T-helper 1 cell (primary cell): Measurements from ENCODE around the gene PPFIBP2.

Experiments
- DNase-seq, 5 donors: peaks; one replicate each; pipeline ENCODE4 v3.0.0-alpha.2; 2012 to 2020
- total RNA-seq, 4 donors: gene quantifications; one replicate each; lab custom pipeline; 2026; lab: John Stamatoyannopoulos, UW

The PPFIBP2 gene
- total RNA-seq, result 13.9 to 31.0 (median 25.1) reads per million in 4 donors

GRCh38 chr11:7513234-7514098, at the start of gene PPFIBP2:
TSS of gene PPFIBP2 (plus strand) at chr11:7513999. CDS start at chr11:7549476, 35,477 bp downstream.
- peak; percentile 67 to 78 (median 75) for DNase-seq

GRCh38 chr11:7467652-7468051, 46.1 kb upstream of the PPFIBP2 start:
- DNase-seq, result no peak

- DNase-seq, result no peak
These were observed 44.4 kb upstream of the PPFIBP2 start for GRCh38 chr11:7469351-7469865.

GRCh38 chr11:7471071-7471470, 42.7 kb upstream of the PPFIBP2 start:
- no peak for DNase-seq

DNA sequence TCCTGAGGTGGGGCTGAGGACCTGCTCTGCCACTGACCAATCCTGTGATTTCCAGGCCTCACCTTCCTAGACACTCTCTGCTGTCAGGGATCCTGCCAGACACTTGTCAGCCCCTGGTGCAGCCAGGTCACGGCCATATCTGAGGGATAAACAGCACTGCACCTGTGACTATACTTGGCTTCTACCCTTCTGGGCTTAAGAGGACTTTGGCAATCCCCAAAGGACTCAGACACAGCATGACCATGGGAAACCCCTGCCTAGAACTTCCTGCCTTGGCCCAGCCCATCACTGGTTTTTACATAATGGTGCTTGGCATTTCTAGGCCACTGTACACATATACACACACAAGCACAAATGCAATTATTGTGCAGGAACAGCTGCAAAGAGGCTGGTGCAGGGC, 40.1 kb upstream of the PPFIBP2 start:
- no peak for DNase-seq

GRCh38 chr11:7480113-7480512, 33.7 kb upstream of the PPFIBP2 start:
- no peak for DNase-seq

- no peak for DNase-seq
These were observed 29.7 kb upstream of the PPFIBP2 start for GRCh38 chr11:7484131-7484530.

GRCh38 chr11:7484645-7485044, 29.2 kb upstream of the PPFIBP2 start:
- DNase-seq, result no peak

DNA sequence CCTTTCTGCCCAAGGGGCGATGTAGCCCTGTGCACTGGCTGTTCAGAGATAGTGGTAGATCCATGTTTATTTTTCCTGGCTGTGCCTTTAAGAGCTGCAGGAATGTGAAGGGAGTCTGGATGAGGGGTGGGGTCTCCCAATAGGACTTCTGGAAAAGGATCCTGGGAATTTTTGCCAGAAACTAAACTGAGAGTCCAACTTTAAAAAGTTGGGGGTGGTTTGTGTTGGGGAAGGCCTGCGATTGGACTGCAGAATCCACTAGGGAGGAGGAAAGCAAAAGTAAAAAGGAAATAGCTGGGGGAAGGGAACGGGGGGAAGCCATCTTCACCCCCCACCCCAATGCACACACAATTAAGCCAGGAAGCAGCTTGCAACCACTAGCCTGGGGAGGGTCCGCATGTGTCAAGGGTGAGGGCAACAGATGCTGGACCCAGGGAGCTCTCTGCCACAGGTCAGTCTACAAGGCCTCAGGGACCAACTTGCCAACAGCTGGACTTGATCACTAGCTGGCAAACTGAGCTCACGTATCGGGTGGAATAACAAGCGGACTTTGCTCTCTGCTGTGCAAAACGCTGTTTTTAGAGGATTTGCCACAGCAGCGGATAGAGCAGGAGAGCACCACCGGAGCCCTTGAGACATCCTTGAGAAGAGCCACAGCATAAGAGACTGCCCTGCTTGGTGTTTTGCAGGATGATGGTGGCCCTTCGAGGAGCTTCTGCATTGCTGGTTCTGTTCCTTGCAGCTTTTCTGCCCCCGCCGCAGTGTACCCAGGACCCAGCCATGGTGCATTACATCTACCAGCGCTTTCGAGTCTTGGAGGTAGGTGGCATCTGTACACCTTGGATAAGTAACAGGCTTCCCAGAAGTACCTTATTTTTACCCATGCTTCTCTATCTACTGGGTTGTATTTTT, 28.4 kb upstream of the PPFIBP2 start, which contains the start of gene OLFML1:
Gene OLFML1 (plus strand): TSS at position 321 of the 912 bp plus-strand sequence. CDS start 370 bp downstream, at position 691.
- no peak for DNase-seq

GRCh38 chr11:7486098-7486780, 27.6 kb upstream of the PPFIBP2 start:
- no peak for DNase-seq

DNA sequence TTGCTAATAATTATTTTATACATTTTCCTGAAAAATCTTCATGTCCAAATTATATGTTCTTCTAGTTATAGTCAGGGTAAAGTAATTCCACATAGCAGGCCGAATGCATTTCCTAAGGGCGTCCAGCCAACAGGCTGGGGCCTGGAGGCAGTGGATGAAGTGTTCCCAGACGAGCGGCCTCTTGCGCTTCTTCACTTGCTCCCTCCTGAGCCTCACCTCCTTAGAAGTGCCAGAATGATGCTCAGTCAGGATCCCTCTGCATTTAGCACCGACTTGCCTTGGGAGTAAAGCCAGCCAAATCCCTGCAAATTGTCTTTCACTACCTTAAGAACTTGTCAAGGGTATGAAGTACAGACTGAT, 27.0 kb upstream of the PPFIBP2 start:
- no peak for DNase-seq

GRCh38 chr11:7487360-7487759, 26.4 kb upstream of the PPFIBP2 start:
- no peak for DNase-seq

DNA sequence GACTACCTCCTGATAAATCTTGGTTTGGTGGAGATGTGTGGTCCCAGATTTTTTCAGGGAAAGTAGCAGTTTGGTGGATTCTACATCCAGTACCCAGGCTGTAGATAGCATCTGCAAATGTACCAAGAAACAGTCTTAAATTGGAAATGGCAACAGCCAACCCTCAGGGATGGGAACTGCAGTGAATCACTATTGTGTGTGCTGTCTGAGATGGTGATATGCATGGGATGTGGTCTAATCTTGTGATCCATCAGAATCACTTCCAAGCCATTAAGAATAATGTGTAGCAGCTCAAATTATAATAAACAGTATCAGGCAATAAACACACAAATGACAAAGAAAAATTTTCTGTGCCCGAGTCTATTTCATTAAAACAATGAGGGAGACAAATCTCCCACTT, 25.1 kb upstream of the PPFIBP2 start:
- DNase-seq, result no peak

DNA sequence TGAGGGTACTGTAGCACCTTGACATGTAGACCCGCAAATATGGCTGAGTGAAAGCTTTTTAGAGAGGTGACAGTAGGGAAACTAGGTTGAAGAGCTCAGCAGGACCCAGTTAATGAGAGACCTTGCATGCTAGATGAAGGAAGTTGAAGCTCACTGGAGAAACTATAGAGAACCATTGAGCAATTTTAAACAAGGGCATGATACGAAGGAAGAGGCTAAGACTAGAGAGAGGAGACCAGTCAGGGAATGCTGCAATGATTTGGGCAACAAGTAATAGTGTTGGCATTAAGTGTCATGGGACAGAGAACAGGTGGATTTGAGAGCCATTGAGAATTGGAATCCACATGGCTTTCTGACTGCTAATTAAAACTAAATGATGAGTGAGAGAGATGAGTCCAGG, 24.4 kb upstream of the PPFIBP2 start:
- DNase-seq, result no peak

DNA sequence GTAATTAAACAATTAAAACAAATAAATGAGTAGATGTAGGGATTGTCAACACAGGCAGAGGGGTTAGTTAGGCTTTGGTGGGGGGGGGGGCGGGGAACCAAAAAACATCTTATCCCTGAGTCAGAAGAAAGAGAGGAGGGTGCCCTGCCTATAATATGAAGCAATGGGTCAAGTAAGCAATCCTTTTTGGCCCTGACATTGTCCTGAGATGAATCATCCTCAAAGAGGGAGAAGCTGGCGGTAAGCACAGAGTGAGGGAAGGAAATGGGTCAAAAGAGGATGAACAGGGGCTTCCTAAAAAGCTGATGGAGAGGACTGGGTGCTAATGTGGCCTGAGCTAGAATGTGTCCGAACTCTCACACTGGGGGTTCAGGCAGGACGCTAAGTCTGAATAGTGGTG, 23.7 kb upstream of the PPFIBP2 start:
- no peak for DNase-seq

- DNase-seq, result no peak
These were observed 23.3 kb upstream of the PPFIBP2 start for GRCh38 chr11:7490535-7490934.

DNA sequence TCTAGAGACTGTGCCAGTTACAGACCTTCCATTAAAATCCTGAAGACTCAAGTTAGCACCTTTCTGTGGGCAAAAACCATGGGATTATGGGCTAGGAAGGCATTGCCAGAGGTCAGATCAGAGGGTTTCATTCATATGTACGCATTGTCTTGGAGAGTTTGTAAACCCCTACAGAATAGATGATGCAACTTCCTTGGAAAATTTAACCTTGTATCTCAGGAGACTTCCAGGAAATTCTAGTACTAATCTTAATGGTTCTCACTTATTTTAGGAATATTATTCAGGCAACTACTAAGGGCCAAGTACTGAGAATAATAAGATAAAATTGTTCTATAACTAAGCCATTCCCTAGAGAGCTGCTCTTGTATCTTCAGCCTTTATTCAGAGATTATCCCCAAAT, 21.5 kb upstream of the PPFIBP2 start:
- DNase-seq, result no peak

- DNase-seq, result no peak
These were observed 20.1 kb upstream of the PPFIBP2 start for GRCh38 chr11:7493670-7494069.

- DNase-seq, result no peak
These were observed 19.6 kb upstream of the PPFIBP2 start for GRCh38 chr11:7494086-7494745.

DNA sequence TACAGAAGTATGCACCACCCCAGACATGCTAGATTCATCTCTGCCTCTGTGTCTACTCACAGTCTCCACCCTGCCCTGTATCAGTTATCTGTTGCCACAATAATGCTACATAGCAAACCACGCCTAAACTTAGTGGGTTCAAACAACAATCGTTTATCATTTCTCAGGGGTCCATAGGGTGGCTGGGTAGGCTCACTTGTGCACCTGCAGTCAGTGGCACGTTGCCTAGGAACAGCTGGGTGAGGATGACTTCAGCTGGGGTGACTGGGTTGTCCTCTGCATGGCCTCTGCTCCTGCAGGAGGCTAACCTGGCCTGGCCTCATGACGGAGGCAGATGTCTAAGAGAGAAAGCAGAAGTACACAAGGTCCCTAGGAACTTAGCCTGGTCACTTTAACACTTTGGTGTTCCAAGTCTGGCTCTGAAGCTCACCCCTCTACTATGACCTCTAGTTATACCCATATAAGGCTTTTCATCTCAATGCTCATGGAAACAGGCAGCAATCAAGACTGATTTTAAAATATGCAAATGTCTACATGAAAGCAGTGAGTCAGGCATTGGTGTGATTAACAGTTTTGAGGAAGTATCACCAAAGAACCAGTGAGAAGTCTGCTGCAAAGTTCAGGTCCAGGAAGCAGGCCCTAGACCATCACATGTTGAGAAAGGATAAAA, 17.8 kb upstream of the PPFIBP2 start:
- DNase-seq, result no peak

GRCh38 chr11:7498193-7498592, 15.6 kb upstream of the PPFIBP2 start:
- DNase-seq, result no peak

DNA sequence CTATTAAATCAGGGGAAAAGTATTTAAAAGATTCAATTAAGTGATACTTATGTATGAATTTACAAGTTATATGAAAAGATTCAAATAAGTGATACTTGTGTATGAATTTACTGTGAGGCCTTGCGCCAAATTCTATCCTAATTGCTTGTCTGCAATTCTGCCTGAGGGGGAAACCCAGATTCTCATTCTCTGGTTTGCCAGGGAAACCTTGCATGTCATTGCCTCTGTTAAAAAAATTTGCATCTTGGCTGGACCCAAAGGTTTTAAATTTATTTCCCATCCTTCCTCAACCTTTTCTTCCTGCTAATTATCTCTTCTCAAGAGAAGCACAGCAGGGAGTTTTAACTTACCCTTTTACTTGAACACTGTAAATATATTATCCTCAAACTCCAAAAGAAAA, 14.7 kb upstream of the PPFIBP2 start:
- no peak for DNase-seq
